Measurements from ENCODE around the gene MT1G.

Gene MT1G

DNA sequence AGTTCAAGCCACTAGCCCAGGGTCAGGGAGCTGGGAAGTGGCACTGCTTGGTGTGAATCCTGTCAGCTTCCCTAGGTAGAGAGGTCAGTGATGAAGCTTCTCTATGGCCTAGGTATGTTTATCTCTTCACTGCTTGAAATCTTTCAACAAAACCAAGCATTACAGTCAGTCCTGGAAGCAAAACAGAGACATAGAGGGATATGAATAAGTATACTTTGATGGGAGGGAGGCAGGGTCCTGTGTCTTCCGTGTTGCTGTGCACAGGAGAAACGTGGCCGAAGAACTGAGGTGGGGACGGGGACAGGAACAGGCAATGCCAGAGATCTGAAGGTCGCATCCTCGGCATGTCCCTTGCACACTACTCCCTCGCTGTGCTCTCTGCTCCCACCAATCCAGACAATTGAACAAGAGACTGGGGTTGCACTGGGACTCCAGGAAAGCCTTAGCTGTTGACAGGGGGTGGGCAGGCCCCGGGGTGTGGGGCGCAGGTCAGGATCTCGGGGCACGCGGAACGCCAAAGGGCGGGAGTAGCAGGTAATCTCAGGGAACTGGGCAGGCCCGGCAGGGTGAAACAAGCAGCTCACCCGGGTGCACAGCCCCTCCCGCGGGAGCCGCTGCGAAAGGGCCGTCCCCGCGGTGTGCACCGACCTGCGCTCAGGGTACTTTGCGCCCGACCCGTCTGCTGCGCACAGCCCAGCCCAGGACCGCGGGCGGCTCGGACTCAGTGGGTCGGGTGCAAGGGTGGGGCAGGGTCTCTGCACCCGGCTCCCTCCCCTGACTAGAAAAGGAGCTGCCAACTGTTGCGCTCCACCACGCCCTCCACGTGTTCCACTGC is 1.4 kb upstream of the MT1G start, which contains the start of gene MT1H:
MT1H (plus strand) TSS at position 810 of the 835 bp plus-strand sequence. CDS start 71 bp downstream, outside the sequence.
- TF ChIP-seq TCF12 (IDR thresholded peaks at IDR 0.05; ENCODE audit: low read depth) (no peak), TAF1 (IDR thresholded peaks at IDR 0.05; ENCODE audit: low read depth) (no peak), USF1 (IDR thresholded peaks at IDR 0.05) (no peak)

DNA sequence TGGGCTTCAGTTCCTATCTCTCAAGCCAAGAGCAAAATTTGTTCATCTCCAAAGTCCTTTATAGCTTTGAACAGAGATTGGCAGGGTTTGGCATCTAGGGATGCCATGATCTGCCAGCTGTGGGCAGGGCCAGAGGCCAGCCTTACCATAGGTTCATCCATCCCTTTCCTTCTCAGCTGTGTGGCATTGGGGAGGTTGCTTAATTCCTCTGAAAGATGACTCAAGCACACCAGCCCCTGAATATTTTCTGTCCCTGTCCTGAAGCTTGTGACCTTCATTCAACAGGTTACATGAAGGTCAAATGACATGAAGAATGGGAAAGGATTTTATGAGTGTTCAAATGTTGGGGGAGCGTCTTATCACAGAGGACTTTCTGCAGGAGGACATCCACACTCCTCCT is 3.4 kb downstream of the MT1G start:
- no peak for TF ChIP-seq EP300 (IDR thresholded peaks at IDR 0.05; ENCODE audit: borderline replicate concordance)
- TF ChIP-seq, protein P1, sequence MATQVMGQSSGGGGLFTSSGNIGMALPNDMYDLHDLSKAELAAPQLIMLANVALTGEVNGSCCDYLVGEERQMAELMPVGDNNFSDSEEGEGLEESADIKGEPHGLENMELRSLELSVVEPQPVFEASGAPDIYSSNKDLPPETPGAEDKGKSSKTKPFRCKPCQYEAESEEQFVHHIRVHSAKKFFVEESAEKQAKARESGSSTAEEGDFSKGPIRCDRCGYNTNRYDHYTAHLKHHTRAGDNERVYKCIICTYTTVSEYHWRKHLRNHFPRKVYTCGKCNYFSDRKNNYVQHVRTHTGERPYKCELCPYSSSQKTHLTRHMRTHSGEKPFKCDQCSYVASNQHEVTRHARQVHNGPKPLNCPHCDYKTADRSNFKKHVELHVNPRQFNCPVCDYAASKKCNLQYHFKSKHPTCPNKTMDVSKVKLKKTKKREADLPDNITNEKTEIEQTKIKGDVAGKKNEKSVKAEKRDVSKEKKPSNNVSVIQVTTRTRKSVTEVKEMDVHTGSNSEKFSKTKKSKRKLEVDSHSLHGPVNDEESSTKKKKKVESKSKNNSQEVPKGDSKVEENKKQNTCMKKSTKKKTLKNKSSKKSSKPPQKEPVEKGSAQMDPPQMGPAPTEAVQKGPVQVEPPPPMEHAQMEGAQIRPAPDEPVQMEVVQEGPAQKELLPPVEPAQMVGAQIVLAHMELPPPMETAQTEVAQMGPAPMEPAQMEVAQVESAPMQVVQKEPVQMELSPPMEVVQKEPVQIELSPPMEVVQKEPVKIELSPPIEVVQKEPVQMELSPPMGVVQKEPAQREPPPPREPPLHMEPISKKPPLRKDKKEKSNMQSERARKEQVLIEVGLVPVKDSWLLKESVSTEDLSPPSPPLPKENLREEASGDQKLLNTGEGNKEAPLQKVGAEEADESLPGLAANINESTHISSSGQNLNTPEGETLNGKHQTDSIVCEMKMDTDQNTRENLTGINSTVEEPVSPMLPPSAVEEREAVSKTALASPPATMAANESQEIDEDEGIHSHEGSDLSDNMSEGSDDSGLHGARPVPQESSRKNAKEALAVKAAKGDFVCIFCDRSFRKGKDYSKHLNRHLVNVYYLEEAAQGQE (IDR thresholded peaks at IDR 0.05; ENCODE audit: low read depth) = no peak
- TF ChIP-seq CREB1 (IDR thresholded peaks at IDR 0.05; ENCODE audit: low read depth) = no peak
- TF ChIP-seq ZBTB7A (IDR thresholded peaks at IDR 0.05; ENCODE audit: low read depth) = no peak
- no peak for TF ChIP-seq TAF1 (IDR thresholded peaks at IDR 0.05; ENCODE audit: low read depth)
- no peak for TF ChIP-seq NFIC (IDR thresholded peaks at IDR 0.05)
- TF ChIP-seq, protein P2, sequence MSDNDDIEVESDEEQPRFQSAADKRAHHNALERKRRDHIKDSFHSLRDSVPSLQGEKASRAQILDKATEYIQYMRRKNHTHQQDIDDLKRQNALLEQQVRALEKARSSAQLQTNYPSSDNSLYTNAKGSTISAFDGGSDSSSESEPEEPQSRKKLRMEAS (IDR thresholded peaks at IDR 0.05) = no peak
- TF ChIP-seq TCF12 (IDR thresholded peaks at IDR 0.05; ENCODE audit: low read depth) = no peak
- TF ChIP-seq CEBPB (IDR thresholded peaks at IDR 0.05) = no peak
- no peak for TF ChIP-seq TEAD4 (IDR thresholded peaks at IDR 0.05)
- TF ChIP-seq USF1 (IDR thresholded peaks at IDR 0.05) = no peak
- no peak for TF ChIP-seq RAD21 (IDR thresholded peaks at IDR 0.05; ENCODE audit: low read depth)
- TF ChIP-seq EGR1 (IDR thresholded peaks at IDR 0.05) = no peak
- TF ChIP-seq FOXM1 (IDR thresholded peaks at IDR 0.05; ENCODE audit: borderline replicate concordance, low read depth) = no peak
- TF ChIP-seq YY1 (IDR thresholded peaks at IDR 0.05; ENCODE audit: low read depth) = no peak

DNA sequence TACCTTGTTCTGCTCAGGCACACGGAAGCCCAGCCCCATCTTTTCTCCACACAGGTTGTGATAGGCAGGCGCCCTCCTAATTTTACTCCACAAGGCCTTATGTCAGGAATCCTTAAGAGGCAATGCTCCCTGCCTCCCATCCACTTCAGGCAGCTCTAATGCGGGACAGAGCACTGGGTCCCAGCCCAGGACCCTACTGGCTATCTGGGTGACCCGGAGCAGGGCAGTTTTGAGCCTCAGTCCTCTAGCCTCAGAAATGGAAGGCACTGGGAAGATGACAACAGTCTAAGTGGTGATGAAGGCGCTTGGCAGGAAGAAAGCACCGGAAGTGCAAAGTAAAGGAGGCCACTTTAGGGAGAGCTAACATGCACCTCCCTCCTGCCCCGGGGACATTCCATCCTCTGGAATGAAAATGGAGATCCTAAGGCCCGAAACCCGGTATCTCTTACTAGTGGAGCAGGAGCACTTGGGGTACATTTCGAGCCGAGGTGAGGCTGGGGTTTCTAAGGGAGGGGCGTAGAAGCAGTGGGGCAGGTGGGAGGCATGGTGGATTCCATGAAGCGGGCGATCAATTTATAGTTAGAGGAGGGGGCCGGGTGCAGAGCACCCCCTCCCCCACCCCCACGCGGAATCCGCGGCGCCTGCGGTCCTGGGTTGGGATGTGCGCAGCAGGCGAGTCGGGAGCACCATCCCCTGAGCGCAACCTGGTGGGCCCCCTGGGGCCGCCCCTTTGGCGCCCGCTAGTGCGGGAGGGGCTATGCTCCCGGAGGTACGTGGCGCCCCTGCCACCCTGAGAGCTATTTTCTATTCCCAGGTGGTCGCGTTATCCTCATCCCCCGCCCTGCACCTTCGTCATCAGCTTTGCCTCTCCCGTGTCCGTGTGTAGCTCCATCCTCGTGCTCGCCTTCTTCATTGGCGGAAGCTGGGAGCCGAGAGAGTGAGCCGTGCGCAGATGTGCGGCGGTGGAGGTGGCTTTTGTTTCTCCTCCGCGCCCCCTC is 5.2 kb downstream of the MT1G start:
- TF ChIP-seq FOXM1 (IDR thresholded peaks at IDR 0.05; ENCODE audit: borderline replicate concordance, low read depth) (no peak), CEBPB (IDR thresholded peaks at IDR 0.05) (no peak), USF1 (IDR thresholded peaks at IDR 0.05) (no peak), NFIC (IDR thresholded peaks at IDR 0.05) (no peak), TEAD4 (IDR thresholded peaks at IDR 0.05) (no peak)
- TF ChIP-seq, protein P1 (IDR thresholded peaks at IDR 0.05; ENCODE audit: low read depth) = no peak

GRCh38 chr16:56658327-56658875 is 9.5 kb downstream of the MT1G start:
- no peak for TF ChIP-seq CREB1 (IDR thresholded peaks at IDR 0.05; ENCODE audit: low read depth)
- no peak for TF ChIP-seq RAD21 (IDR thresholded peaks at IDR 0.05; ENCODE audit: low read depth)
- no peak for TF ChIP-seq FOXM1 (IDR thresholded peaks at IDR 0.05; ENCODE audit: borderline replicate concordance, low read depth)
- TF ChIP-seq NFIC (IDR thresholded peaks at IDR 0.05) = no peak
- no peak for TF ChIP-seq TAF1 (IDR thresholded peaks at IDR 0.05; ENCODE audit: low read depth)
- no peak for TF ChIP-seq EP300 (IDR thresholded peaks at IDR 0.05; ENCODE audit: borderline replicate concordance)
- TF ChIP-seq EGR1 (IDR thresholded peaks at IDR 0.05) = no peak
- TF ChIP-seq ZBTB7A (IDR thresholded peaks at IDR 0.05; ENCODE audit: low read depth) = no peak
- TF ChIP-seq TCF12 (IDR thresholded peaks at IDR 0.05; ENCODE audit: low read depth) = no peak
- no peak for TF ChIP-seq USF1 (IDR thresholded peaks at IDR 0.05)
- TF ChIP-seq YY1 (IDR thresholded peaks at IDR 0.05; ENCODE audit: low read depth) = no peak
- TF ChIP-seq, protein P1 (IDR thresholded peaks at IDR 0.05; ENCODE audit: low read depth) = no peak
- no peak for TF ChIP-seq CEBPB (IDR thresholded peaks at IDR 0.05)
- TF ChIP-seq TEAD4 (IDR thresholded peaks at IDR 0.05) = no peak

Data from Ishikawa (cell line).